Measurements from ENCODE around the gene DDX17.

- no peak for TF ChIP-seq NR2C1 (IDR thresholded peaks at IDR 0.05)
- TF ChIP-seq PBX3 (IDR thresholded peaks at IDR 0.05; ENCODE audit: insufficient replicate concordance, low read depth, low read length): no peak
- TF ChIP-seq EZH2 (IDR thresholded peaks at IDR 0.05; ENCODE audit: borderline replicate concordance, control insufficient read depth, low read depth, low read length): no peak
- peak; percentile 48; the same call in 1 of the 2 replicates for TF ChIP-seq POLR2A (IDR thresholded peaks at IDR 0.05; ENCODE audit: low read depth, low read length)
- TF ChIP-seq NFIC (IDR thresholded peaks at IDR 0.05; ENCODE audit: low read depth, low read length): no peak
- TF ChIP-seq PRDM15 (CRISPR knock-in tag; IDR thresholded peaks at IDR 0.05): no peak
- TF ChIP-seq CEBPB (IDR thresholded peaks at IDR 0.05; ENCODE audit: borderline replicate concordance in 1 of 2, low read depth in 2 of 2, low read length in 2 of 2): no peak
Measured at GRCh38 chr22:38467904-38468442, 38.1 kb downstream of the DDX17 start, which contains the start of gene KDELR3.
